CD14-positive monocyte (primary cell): Measurements from ENCODE around the gene DOK6. TPM values are rescaled to one million over a fixed set of nuclear protein-coding genes. Genes with fewer than 3 reads are reported as not detected.

Source experiments
- DNase-seq, 3 donors: peaks; one replicate each; pipeline ENCODE4 v3.0.0-alpha.2; 2011 to 2022
- H2AFZ ChIP-seq: 2 replicates; pipeline ENCODE4 v1.6.0; 2012; ENCODE audit warnings: mild to moderate bottlenecking, low read depth, low read length, inconsistent platforms; ENCODE audit not compliant: insufficient read depth, poor library complexity, severe bottlenecking
- H3K27ac ChIP-seq, 2 donors: 1 replicate in 1 of 2; 2 replicates in 1 of 2; pipeline ENCODE4 v1.5.1; 2012 to 2013; ENCODE audit warnings: low read length in 2 of 2, control low read depth in 1 of 2, inconsistent platforms in 1 of 2, low read depth in 1 of 2, mild to moderate bottlenecking in 1 of 2
- H3K27me3 ChIP-seq, 2 donors: one replicate each; pipeline versions ENCODE4 v1.6.0 to v1.6.1; 2011 to 2013; ENCODE audit warnings: low read length in 2 of 2; ENCODE audit not compliant: control insufficient read depth in 2 of 2, insufficient read depth in 2 of 2
- H3K36me3 ChIP-seq, 2 donors: replicated peaks in 1 of 2; 1 replicate in 1 of 2; 2 replicates in 1 of 2; pipeline versions ENCODE4 v1.5.1 to v1.6.1; 2012 to 2013; ENCODE audit warnings: low read length in 2 of 2, control low read depth in 1 of 2, inconsistent platforms in 1 of 2, mild to moderate bottlenecking in 1 of 2; ENCODE audit not compliant: insufficient read depth in 2 of 2, control insufficient read depth in 1 of 2
- H3K4me1 ChIP-seq, 2 donors: 1 replicate in 1 of 2; 2 replicates in 1 of 2; pipeline versions ENCODE4 v1.5.1 to v1.6.1; 2012 to 2013; ENCODE audit warnings: low read length in 2 of 2, control low read depth in 1 of 2, inconsistent platforms in 1 of 2, mild to moderate bottlenecking in 1 of 2, moderate library complexity in 1 of 2; ENCODE audit not compliant: insufficient read depth in 2 of 2, control insufficient read depth in 1 of 2
- H3K4me2 ChIP-seq: replicated peaks from 2 replicates; pipeline ENCODE3; 2012; ENCODE audit warnings: low read length, moderate library complexity, mild to moderate bottlenecking; ENCODE audit not compliant: poor library complexity, severe bottlenecking; ENCODE audit errors: extremely low read depth
- H3K4me3 ChIP-seq, 3 experiments: fragments of 200-600 bp in 1 of 3; sonication (generic) in 1 of 3; replicated peaks in 1 of 3; 1 replicate in 2 of 3; 2 replicates in 1 of 3; pipeline ENCODE4 v1.5.1; 2011 to 2013; ENCODE audit warnings: low read length in 3 of 3, mild to moderate bottlenecking in 3 of 3, control low read depth in 2 of 3, low read depth in 2 of 3, inconsistent platforms in 1 of 3, moderate library complexity in 1 of 3
- H3K79me2 ChIP-seq: 2 replicates; pipeline ENCODE4 v1.6.0; 2012; ENCODE audit warnings: mild to moderate bottlenecking, control low read depth, inconsistent platforms, low read length, moderate library complexity; ENCODE audit not compliant: insufficient read depth
- H3K9ac ChIP-seq: 2 replicates; pipeline ENCODE4 v1.6.0; 2017; ENCODE audit warnings: low read length, mild to moderate bottlenecking; ENCODE audit not compliant: insufficient read depth, poor library complexity, severe bottlenecking
- H3K9me3 ChIP-seq, 2 donors: replicated peaks in 1 of 2; 1 replicate in 1 of 2; 2 replicates in 1 of 2; pipeline versions ENCODE4 v1.5.1 to v1.6.1; 2012 to 2013; ENCODE audit warnings: low read length in 2 of 2, control low read depth in 1 of 2; ENCODE audit not compliant: control insufficient read depth in 1 of 2, insufficient read depth in 1 of 2
- H4K20me1 ChIP-seq: 2 replicates; pipeline ENCODE4 v1.6.0; 2012; ENCODE audit warnings: mild to moderate bottlenecking, low read length, control low read depth, moderate library complexity; ENCODE audit not compliant: insufficient read depth
- H3K27ac Mint-ChIP-seq, 7 donors: one replicate each; pipeline ENCODE4 v1.8.0; 2020; ENCODE audit warnings: mild to moderate bottlenecking in 7 of 7, mixed read lengths in 7 of 7, moderate library complexity in 6 of 7, inconsistent platforms in 2 of 7
- H3K27me3 Mint-ChIP-seq, 3 donors: one replicate each; pipeline ENCODE4 v1.8.0; 2021 to 2022; ENCODE audit warnings: low read depth in 3 of 3, mild to moderate bottlenecking in 3 of 3, mixed read lengths in 3 of 3, moderate library complexity in 3 of 3, inconsistent platforms in 1 of 3
- H3K36me3 Mint-ChIP-seq, 2 donors: one replicate each; pipeline ENCODE4 v1.8.0; 2020; ENCODE audit warnings: mixed read lengths in 2 of 2, inconsistent platforms in 1 of 2, mild to moderate bottlenecking in 1 of 2
- H3K4me1 Mint-ChIP-seq: one replicate; pipeline ENCODE4 v1.8.0; 2020; ENCODE audit warnings: mild to moderate bottlenecking, mixed read lengths
- H3K4me3 Mint-ChIP-seq, 2 donors: one replicate each; pipeline ENCODE4 v1.8.0; 2020; ENCODE audit warnings: mild to moderate bottlenecking in 2 of 2, mixed read lengths in 2 of 2, moderate library complexity in 1 of 2
- H3K9me3 Mint-ChIP-seq, 7 donors: one replicate each; pipeline ENCODE4 v1.8.0; 2020 to 2022; ENCODE audit warnings: mixed read lengths in 7 of 7, mild to moderate bottlenecking in 6 of 7, moderate library complexity in 6 of 7, inconsistent platforms in 2 of 7
- WGBS: methylation state at CpG from one replicate; pipeline ENCODE4 v1.1.5; 2013; ENCODE audit warnings: missing lambda C conversion rate; ENCODE audit not compliant: insufficient coverage; 5-methylcytosine and 5-hydroxymethylcytosine counted together
- intact Hi-C, 2 donors: fragments of 100-400 bp; cut with micrococcal nuclease; formaldehyde crosslinking; loops; one replicate each; pipeline versions ENCODE4 v1.15.0 to v1.15.1; 2023
- polyA plus RNA-seq, 3 donors: library from polyadenylated mRNA; depleted of rRNA in 1 of 3; unstranded in 2 of 3; stranded (reverse) in 1 of 3; fragments of 300-500 nt in 2 of 3; fragments of >200 nt in 1 of 3; fragmentation: Illumina TruSeq in 2 of 3; gene quantifications; 1 replicate in 2 of 3; 2 replicates in 1 of 3; pipeline ENCODE4 v1.2.3, GENCODE V29; 2012 to 2021
- TF ChIP-seq, protein P1 (sequence below): fragments of 200-600 bp; IDR thresholded peaks from one replicate; pipeline ENCODE4 v1.8.0; 2022; ENCODE audit warnings: antibody characterized with exemption, mild to moderate bottlenecking

DOK6 gene
- polyA plus RNA-seq, 3 donors, result not detected

GRCh38 chr18:69364930-69365329 is 35.8 kb upstream of the DOK6 start:
- H3K27ac Mint-ChIP-seq, result no peak overlapping the region
- H3K36me3 ChIP-seq, result no peaks in the 10 kb centered on the region
- H3K4me3 Mint-ChIP-seq, result no peak overlapping the region
- no peak overlapping the region for H3K4me2 ChIP-seq
- whole genome bisulfite sequencing, result 50% methylated on average over 1 of the region's 2 CpGs
- no peaks in the 10 kb centered on the region for H3K27me3 Mint-ChIP-seq
- H3K4me1 ChIP-seq, result no peaks in the 10 kb centered on the region
- no peaks in the 10 kb centered on the region for H4K20me1 ChIP-seq
- DNase-seq, result no peak
- H2AFZ ChIP-seq, result no peak overlapping the region
- no peaks in the 10 kb centered on the region for H3K4me1 Mint-ChIP-seq
- no peaks in the 10 kb centered on the region for H3K79me2 ChIP-seq
- no peaks in the 10 kb centered on the region for H3K36me3 Mint-ChIP-seq
- no peak overlapping the region for H3K9ac ChIP-seq
- H3K27me3 ChIP-seq, result no peaks in the 10 kb centered on the region
- H3K27ac ChIP-seq, result no peak overlapping the region
- peaks cover under 1 to 13% of the 10 kb centered on the region in 2 donors for H3K9me3 ChIP-seq
- H3K9me3 Mint-ChIP-seq, result peaks cover 3 to 13% (median 5%) of the 10 kb centered on the region in 7 donors
- no peak overlapping the region for H3K4me3 ChIP-seq
- TF ChIP-seq, protein P1, sequence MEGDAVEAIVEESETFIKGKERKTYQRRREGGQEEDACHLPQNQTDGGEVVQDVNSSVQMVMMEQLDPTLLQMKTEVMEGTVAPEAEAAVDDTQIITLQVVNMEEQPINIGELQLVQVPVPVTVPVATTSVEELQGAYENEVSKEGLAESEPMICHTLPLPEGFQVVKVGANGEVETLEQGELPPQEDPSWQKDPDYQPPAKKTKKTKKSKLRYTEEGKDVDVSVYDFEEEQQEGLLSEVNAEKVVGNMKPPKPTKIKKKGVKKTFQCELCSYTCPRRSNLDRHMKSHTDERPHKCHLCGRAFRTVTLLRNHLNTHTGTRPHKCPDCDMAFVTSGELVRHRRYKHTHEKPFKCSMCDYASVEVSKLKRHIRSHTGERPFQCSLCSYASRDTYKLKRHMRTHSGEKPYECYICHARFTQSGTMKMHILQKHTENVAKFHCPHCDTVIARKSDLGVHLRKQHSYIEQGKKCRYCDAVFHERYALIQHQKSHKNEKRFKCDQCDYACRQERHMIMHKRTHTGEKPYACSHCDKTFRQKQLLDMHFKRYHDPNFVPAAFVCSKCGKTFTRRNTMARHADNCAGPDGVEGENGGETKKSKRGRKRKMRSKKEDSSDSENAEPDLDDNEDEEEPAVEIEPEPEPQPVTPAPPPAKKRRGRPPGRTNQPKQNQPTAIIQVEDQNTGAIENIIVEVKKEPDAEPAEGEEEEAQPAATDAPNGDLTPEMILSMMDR, result no peak
- intact Hi-C loops, result no loop called here

GRCh38 chr18:69365658-69366057 is 35.0 kb upstream of the DOK6 start:
- TF ChIP-seq, protein P1, result no peak
- DNase-seq, result no peak
- Mint-ChIP-seq H3K27ac (no peak overlapping the region), H3K4me1 (no peaks in the 10 kb centered on the region), H3K27me3 (no peaks in the 10 kb centered on the region), H3K36me3 (no peaks in the 10 kb centered on the region), H3K9me3 (peaks cover under 1 to 7% (median 2%) of the 10 kb centered on the region in 7 donors), H3K4me3 (no peak overlapping the region)
- H4K20me1 ChIP-seq, result no peaks in the 10 kb centered on the region
- H3K4me2 ChIP-seq, result no peak overlapping the region
- no peak overlapping the region for H3K9ac ChIP-seq
- H3K4me3 ChIP-seq, result no peak overlapping the region
- H3K9me3 ChIP-seq, result peaks cover 0 to 8% of the 10 kb centered on the region in 2 donors
- H3K4me1 ChIP-seq, result no peaks in the 10 kb centered on the region
- no peaks in the 10 kb centered on the region for H3K27me3 ChIP-seq
- no peak overlapping the region for H3K27ac ChIP-seq
- no peak overlapping the region for H2AFZ ChIP-seq
- no peaks in the 10 kb centered on the region for H3K79me2 ChIP-seq
- no peaks in the 10 kb centered on the region for H3K36me3 ChIP-seq
- intact Hi-C loops, result no loop called here
- no CpG with 5 or more reads among the region's 4 CpGs for WGBS
